Aorta (tissue), 5 donors: Measurements from ENCODE around the gene FAM120A. TPM values are rescaled to one million over a fixed set of nuclear protein-coding genes. Genes with fewer than 3 reads are reported as not detected.

Experiments
- ATAC-seq: fragments of 200-7000 bp; cut with Tn5 transposase; one replicate; pipeline ENCODE4 v1.9.1; 2022; ENCODE audit warnings: moderate library complexity; ENCODE audit not compliant: low FRiP score
- DNase-seq, 2 donors: peaks; one replicate each; pipeline ENCODE4 v3.0.0-alpha.2; 2020
- H3K27ac ChIP-seq, 2 donors: one replicate each; pipeline ENCODE4 v1.5.1; 2013; ENCODE audit warnings: low read length in 2 of 2, mild to moderate bottlenecking in 2 of 2, moderate library complexity in 2 of 2, control low read depth in 1 of 2, inconsistent platforms in 1 of 2, low read depth in 1 of 2
- H3K27me3 ChIP-seq, 2 donors: one replicate each; pipeline ENCODE4 v1.6.1; 2013; ENCODE audit warnings: control low read depth in 1 of 2, low read length in 1 of 2, mild to moderate bottlenecking in 1 of 2, moderate library complexity in 1 of 2; ENCODE audit not compliant: insufficient read depth in 2 of 2, control insufficient read depth in 1 of 2
- H3K36me3 ChIP-seq, 2 donors: one replicate each; pipeline ENCODE4 v1.6.1; 2013; ENCODE audit warnings: control low read depth in 1 of 2, low read length in 1 of 2, mild to moderate bottlenecking in 1 of 2; ENCODE audit not compliant: insufficient read depth in 2 of 2, control insufficient read depth in 1 of 2
- H3K4me1 ChIP-seq, 2 donors: one replicate each; pipeline ENCODE4 v1.6.1; 2013; ENCODE audit warnings: low read length in 2 of 2, control low read depth in 1 of 2, mild to moderate bottlenecking in 1 of 2, moderate library complexity in 1 of 2; ENCODE audit not compliant: insufficient read depth in 2 of 2, control insufficient read depth in 1 of 2
- H3K4me3 ChIP-seq, 2 donors: one replicate each; pipeline ENCODE4 v1.5.1; 2013; ENCODE audit warnings: low read length in 2 of 2, control low read depth in 1 of 2, mild to moderate bottlenecking in 1 of 2
- H3K9me3 ChIP-seq: one replicate; pipeline ENCODE4 v1.6.1; 2013; ENCODE audit warnings: mild to moderate bottlenecking, low read length; ENCODE audit not compliant: control insufficient read depth
- WGBS, 2 donors: extraction: QIAGEN DNeasy Blood & Tissue Kit; methylation state at CpG; one replicate each; pipeline ENCODE4 v1.1.7; 2013; 5-methylcytosine and 5-hydroxymethylcytosine counted together
- intact Hi-C, 2 donors: fragments of 100-400 bp; cut with DNase I; formaldehyde crosslinking; loops; one replicate each; pipeline versions ENCODE4 v1.14.2 to v1.15.0; 2022
- polyA plus RNA-seq, 2 donors: library from polyadenylated mRNA; stranded (reverse); fragments of 200-250 nt; gene quantifications; one replicate each; pipeline ENCODE4 v1.2.3, GENCODE V29; 2013
- total RNA-seq, 2 donors: library from RNA; stranded (reverse); fragmentation: NEBNext Ultra II Directional; extraction: Animal tissue kit (Norgen Biotek cat#: 25700); gene quantifications; one replicate each; pipeline ENCODE4 v1.2.1, GENCODE V29; 2021
- donor health status: healthy with polysubstance abuse.
- donor health status: Bipolar disorder and iron deficiency.
- donor health status: DM: no; HTN: no; CAD: no.
- donor health status: DM: no; HTN: no; CAD: no.
- donor health status: DM: yes; HTN: yes; CAD: no.

FAM120A gene
- total and polyA plus RNA-seq, 4 donors: 30.7 to 88.6 (median 61.3) TPM

GRCh38 chr9:93488244-93488643 lies 36.8 kb downstream of the FAM120A start:
- Histone ChIP-seq H3K4me1 (peaks cover 1 to 2% of the 10 kb centered on the region in 2 donors), H3K9me3 (no peaks in the 10 kb centered on the region), H3K36me3 (no peaks in the 10 kb centered on the region), H3K4me3 (no peak overlapping the region), H3K27me3 (no peaks in the 10 kb centered on the region), H3K27ac (no peak overlapping the region)
- ATAC-seq (no peak), DNase-seq (no peak)
- WGBS, 2 donors: 95 to 97% methylated on average over 5 of the region's 5 CpGs
- intact Hi-C loops: no loop called here

GRCh38 chr9:93491593-93492232 lies 40.2 kb downstream of the FAM120A start:
- no peak for DNase-seq
- H3K9me3 ChIP-seq: no peaks in the 10 kb centered on the region
- no peak overlapping the region for H3K4me3 ChIP-seq
- intact Hi-C loops: no loop called here
- H3K36me3 ChIP-seq: peaks cover 0 to 1% of the 10 kb centered on the region in 2 donors
- H3K4me1 ChIP-seq: peaks cover 0 to 2% of the 10 kb centered on the region in 2 donors
- no peak overlapping the region for H3K27ac ChIP-seq
- H3K27me3 ChIP-seq: no peaks in the 10 kb centered on the region
- ATAC-seq: no peak
- 95 to 96% methylated on average over 3 of the region's 3 CpGs for WGBS, 2 donors

DNA sequence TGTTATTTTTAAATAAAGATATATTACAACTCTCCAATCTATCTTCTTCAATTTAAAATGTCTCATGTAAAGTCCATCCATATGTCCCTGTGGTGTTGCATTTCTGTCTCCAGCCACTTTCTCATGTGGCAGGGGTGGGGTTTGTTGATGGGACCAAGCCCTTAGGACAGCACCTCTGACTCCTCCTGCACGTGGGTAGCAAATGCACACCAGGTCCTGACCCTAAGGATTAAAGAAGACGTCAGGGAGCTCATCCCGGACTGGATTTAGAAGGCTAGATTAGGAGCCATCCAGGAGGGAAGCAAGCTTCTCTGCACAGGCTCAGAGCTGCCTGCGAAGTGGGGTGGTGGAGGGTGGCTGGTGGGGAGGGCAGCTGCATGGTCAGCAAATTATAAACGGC lies 40.8 kb downstream of the FAM120A start:
- intact Hi-C loops: no loop called here
- no peak overlapping the region for H3K27ac ChIP-seq
- no peak overlapping the region for H3K4me3 ChIP-seq
- H3K27me3 ChIP-seq: no peaks in the 10 kb centered on the region
- peaks cover 0 to 1% of the 10 kb centered on the region in 2 donors for H3K36me3 ChIP-seq
- H3K9me3 ChIP-seq: no peaks in the 10 kb centered on the region
- peaks cover 0 to 2% of the 10 kb centered on the region in 2 donors for H3K4me1 ChIP-seq
- WGBS, 2 donors: 54 to 64% methylated on average over 5 of the region's 5 CpGs
- DNase-seq (no peak), ATAC-seq (no peak)

DNA sequence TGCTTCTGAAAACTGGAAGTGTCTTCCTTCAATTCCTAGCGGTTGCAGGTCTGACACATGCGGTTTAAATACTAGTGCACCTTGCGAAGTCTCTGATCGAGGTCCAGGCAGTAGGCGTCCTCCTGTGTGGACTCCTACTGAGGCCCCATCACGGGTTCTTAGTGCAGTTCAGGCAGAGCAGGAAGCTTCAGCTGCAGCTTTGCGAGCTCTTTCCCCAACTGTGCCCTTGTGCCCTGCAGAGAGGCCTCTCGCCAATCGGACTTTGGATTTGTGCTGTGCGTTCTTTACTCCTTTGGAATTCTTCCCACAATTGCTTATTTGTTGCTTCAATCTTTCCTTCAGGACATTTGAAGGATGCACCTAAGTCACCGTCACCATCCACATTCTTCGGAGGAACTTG lies 42.5 kb downstream of the FAM120A start:
- H3K9me3 ChIP-seq: no peaks in the 10 kb centered on the region
- ATAC-seq: no peak
- DNase-seq: no peak
- no peak overlapping the region for H3K4me3 ChIP-seq
- H3K4me1 ChIP-seq: peaks cover 0 to 2% of the 10 kb centered on the region in 2 donors
- intact Hi-C loops: no loop called here
- no peak overlapping the region for H3K27ac ChIP-seq
- no peaks in the 10 kb centered on the region for H3K27me3 ChIP-seq
- peaks cover 2 to 6% of the 10 kb centered on the region in 2 donors for H3K36me3 ChIP-seq
- WGBS, 2 donors: 97% methylated on average over 12 of the region's 12 CpGs

- Histone ChIP-seq H3K4me3 (no peak overlapping the region), H3K36me3 (peaks cover 3 to 9% of the 10 kb centered on the region in 2 donors), H3K27ac (no peak overlapping the region), H3K9me3 (no peaks in the 10 kb centered on the region), H3K27me3 (no peaks in the 10 kb centered on the region), H3K4me1 (no peaks in the 10 kb centered on the region)
- DNase-seq (no peak), ATAC-seq (no peak)
- intact Hi-C loops: no loop called here
- WGBS, 2 donors: 71 to 75% methylated on average over 3 of the region's 3 CpGs
Observed at GRCh38 chr9:93496285-93496684, 44.8 kb downstream of the FAM120A start.

DNA sequence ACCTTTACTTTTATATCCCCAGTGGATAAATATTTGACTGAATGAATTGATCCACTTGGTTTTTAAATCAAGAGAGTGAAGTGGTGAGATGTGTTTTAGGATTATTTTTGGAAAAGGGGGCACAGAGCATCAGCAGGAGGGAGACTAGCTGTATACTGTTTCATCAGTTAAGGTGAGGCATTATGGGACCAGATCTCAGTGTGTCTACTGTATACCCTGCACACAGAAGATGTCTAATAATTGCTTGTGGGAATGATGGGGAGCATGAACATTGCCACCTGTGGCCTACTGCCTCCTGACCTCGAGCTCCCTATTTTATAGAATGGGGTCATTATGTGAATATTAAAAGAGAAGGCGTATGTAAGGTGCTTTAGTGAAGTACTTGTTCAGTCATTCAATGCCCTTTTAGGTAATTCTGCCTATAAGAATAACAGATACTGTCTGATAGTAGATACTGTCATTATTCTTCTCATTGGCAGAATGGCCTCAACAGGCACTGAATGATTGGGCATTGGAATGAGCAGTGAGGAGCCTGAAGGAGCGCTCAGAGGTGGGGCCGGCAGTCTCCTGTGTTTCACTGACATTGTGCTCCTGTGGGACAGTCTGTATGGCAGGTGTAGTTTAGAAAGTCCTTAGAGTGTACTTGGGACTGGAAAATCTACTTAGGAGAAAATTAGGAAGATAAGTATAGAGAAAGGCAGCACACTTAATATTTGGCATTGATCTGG lies 49.2 kb downstream of the FAM120A start:
- intact Hi-C loops: no loop called here
- Histone ChIP-seq H3K36me3 (peaks cover 3 to 11% of the 10 kb centered on the region in 2 donors), H3K27me3 (no peaks in the 10 kb centered on the region), H3K9me3 (no peaks in the 10 kb centered on the region), H3K4me3 (peak overlapping the region; percentile 6 to 32), H3K27ac (peak overlapping the region; percentile 47 to 73), H3K4me1 (no peaks in the 10 kb centered on the region)
- DNase-seq (no peak), ATAC-seq (no peak)
- WGBS, 2 donors: 76 to 81% methylated on average over 4 of the region's 4 CpGs

- peaks cover 3 to 11% of the 10 kb centered on the region in 2 donors for H3K36me3 ChIP-seq
- no peaks in the 10 kb centered on the region for H3K4me1 ChIP-seq
- peak overlapping the region in 1 of 2 donors; percentile 42 for H3K27ac ChIP-seq
- no peaks in the 10 kb centered on the region for H3K27me3 ChIP-seq
- intact Hi-C loops: no loop called here
- H3K9me3 ChIP-seq: no peaks in the 10 kb centered on the region
- WGBS, 2 donors: 5 to 8% methylated on average over 4 of the region's 4 CpGs
- ATAC-seq (no peak), DNase-seq (no peak)
- H3K4me3 ChIP-seq: peak overlapping the region; percentile 32 to 79
Observed at GRCh38 chr9:93501406-93501805, 49.9 kb downstream of the FAM120A start.

DNA sequence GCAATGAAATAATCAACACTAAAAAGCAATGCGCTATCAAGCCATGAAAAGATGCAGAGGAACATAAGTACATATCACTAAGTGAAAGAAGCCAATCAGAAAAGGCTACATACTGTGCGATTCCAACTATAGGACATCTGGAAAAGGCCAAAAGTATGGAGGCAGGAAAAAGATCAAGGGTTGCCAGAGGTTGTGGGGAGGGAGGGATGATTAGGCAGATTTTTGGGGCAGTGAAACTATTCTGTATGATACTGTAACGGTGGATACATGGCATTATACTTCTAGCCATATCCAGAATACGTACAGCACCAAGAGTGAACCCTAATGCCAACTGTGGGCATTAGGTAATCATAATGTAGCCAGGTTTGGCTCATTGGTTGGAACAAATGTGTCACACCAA lies 51.9 kb downstream of the FAM120A start:
- no peaks in the 10 kb centered on the region for H3K9me3 ChIP-seq
- 91 to 93% methylated on average over 4 of the region's 4 CpGs for WGBS, 2 donors
- H3K27me3 ChIP-seq: no peaks in the 10 kb centered on the region
- H3K27ac ChIP-seq: no peak overlapping the region
- H3K4me1 ChIP-seq: no peaks in the 10 kb centered on the region
- H3K36me3 ChIP-seq: peaks cover 3 to 6% of the 10 kb centered on the region in 2 donors
- no peak for DNase-seq
- no peak overlapping the region for H3K4me3 ChIP-seq
- intact Hi-C loops: no loop called here
- ATAC-seq: no peak
